Ascending aorta (tissue), 2 donors: ENCODE results near the gene GABRB1. TPM values are rescaled to one million over a fixed set of nuclear protein-coding genes. Genes with fewer than 3 reads are reported as not detected.

Experiments
- DNase-seq, 2 donors: peaks; one replicate each; pipeline ENCODE4 v3.0.0-alpha.2; 2019; ENCODE audit warnings: low spot score in 2 of 2
- H3K27ac ChIP-seq, 2 donors: fragments of 200-600 bp; sonication (generic); one replicate each; pipeline ENCODE4 v1.5.1; 2016 to 2017; ENCODE audit warnings: mild to moderate bottlenecking in 1 of 2
- H3K27me3 ChIP-seq: fragments of 200-600 bp; sonication (generic); one replicate; pipeline ENCODE4 v1.5.1; 2017
- H3K36me3 ChIP-seq, 2 donors: fragments of 200-600 bp; sonication (generic); one replicate each; pipeline ENCODE4 v1.5.1; 2016
- H3K4me1 ChIP-seq, 2 donors: fragments of 200-600 bp; sonication (generic); one replicate each; pipeline ENCODE4 v1.5.1; 2016 to 2017; ENCODE audit warnings: mild to moderate bottlenecking in 1 of 2
- H3K4me3 ChIP-seq, 2 donors: fragments of 200-600 bp; sonication (generic); one replicate each; pipeline ENCODE4 v1.5.1; 2016 to 2017; ENCODE audit warnings: mild to moderate bottlenecking in 1 of 2
- H3K9me3 ChIP-seq, 2 donors: fragments of 200-600 bp; sonication (generic); one replicate each; pipeline ENCODE4 v1.5.1; 2016
- CTCF ChIP-seq, 3 experiments: fragments of 200-600 bp in 2 of 3; fragments of 450-650 bp in 1 of 3; sonication (generic) in 2 of 3; IDR thresholded peaks; one replicate each; pipeline ENCODE4 v1.5.1; 2016 to 2019; ENCODE audit warnings: antibody characterized with exemption in 3 of 3, mild to moderate bottlenecking in 1 of 3, moderate library complexity in 1 of 3
- intact Hi-C: fragments of 100-400 bp; cut with DNase I; formaldehyde crosslinking; loops from one replicate; pipeline ENCODE4 v1.15.1; 2023
- total RNA-seq: library from RNA; depleted of rRNA; stranded (reverse); fragments of >200 nt; gene quantifications from one replicate; pipeline ENCODE4 v1.1.0, GENCODE V29; 2016

The GABRB1 gene
- total RNA-seq, 1 donor from 2014 or later, result 0.53 TPM

GRCh38 chr4:47349326-47349725 is 318.0 kb downstream of the GABRB1 start:
- H3K4me1 ChIP-seq, result no peaks in the 10 kb centered on the region
- intact Hi-C loops, result no loop called here
- no peak overlapping the region for H3K4me3 ChIP-seq

DNA sequence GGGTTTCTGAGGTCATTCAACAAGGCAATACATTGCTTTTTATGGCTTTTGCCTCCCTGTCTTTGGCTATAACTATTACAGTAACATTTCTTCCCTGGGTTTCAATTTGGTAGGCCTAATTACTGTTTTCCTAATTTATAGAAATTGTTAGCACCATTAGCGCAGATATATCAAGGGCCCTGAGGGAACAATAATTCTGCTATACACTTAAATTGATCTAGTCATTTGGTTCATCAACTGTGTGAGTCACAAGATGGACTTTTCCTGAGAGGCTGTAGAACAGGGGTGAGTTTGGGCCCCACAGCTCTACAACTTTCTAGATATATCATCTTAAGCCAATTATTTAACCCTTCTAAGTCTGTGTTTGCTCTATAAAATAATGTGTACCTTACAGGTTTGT is 324.2 kb downstream of the GABRB1 start:
- intact Hi-C loops, result no loop called here
- no peak for TF ChIP-seq CTCF (IDR thresholded peaks at IDR 0.05)
- H3K27ac ChIP-seq, result no peak overlapping the region
- no peaks in the 10 kb centered on the region for H3K4me1 ChIP-seq
- no peaks in the 10 kb centered on the region for H3K9me3 ChIP-seq
- H3K36me3 ChIP-seq, result no peaks in the 10 kb centered on the region
- DNase-seq, result no peak
- no peaks in the 10 kb centered on the region for H3K27me3 ChIP-seq
- H3K4me3 ChIP-seq, result no peak overlapping the region

More at GRCh38 chr4:47349326-47349725, 318.0 kb downstream of the GABRB1 start:
- no peak for DNase-seq
- Histone ChIP-seq H3K36me3 (no peaks in the 10 kb centered on the region), H3K27ac (no peak overlapping the region), H3K27me3 (no peaks in the 10 kb centered on the region), H3K9me3 (no peaks in the 10 kb centered on the region)
- TF ChIP-seq CTCF (IDR thresholded peaks at IDR 0.05), result no peak

DNA sequence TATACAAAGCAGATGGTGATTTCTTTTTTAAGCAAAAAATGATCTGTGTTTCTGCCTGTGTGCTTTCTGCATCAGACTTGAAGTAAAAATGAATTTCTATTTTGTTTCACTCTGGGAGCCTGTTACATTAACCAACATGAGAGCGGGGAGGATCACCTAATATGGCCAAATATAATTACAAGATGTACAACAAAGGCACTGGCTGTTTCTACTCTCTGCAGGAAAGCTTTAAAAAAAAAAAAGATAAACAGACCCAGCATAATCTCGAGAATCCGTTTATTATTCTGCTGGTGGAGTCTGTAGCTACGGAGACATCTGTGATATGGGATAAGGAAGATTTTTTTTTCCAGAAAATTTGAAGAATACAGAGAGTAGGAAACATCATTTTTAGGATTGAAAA is 328.5 kb downstream of the GABRB1 start:
- Histone ChIP-seq H3K9me3 (no peaks in the 10 kb centered on the region), H3K4me3 (no peak overlapping the region), H3K4me1 (no peaks in the 10 kb centered on the region), H3K36me3 (no peaks in the 10 kb centered on the region), H3K27me3 (no peaks in the 10 kb centered on the region), H3K27ac (no peak overlapping the region)
- intact Hi-C loops, result no loop called here
- DNase-seq, result no peak
- no peak for TF ChIP-seq CTCF (IDR thresholded peaks at IDR 0.05)

- H3K4me3 ChIP-seq, result no peak overlapping the region
- no peaks in the 10 kb centered on the region for H3K27me3 ChIP-seq
- H3K9me3 ChIP-seq, result no peaks in the 10 kb centered on the region
- H3K36me3 ChIP-seq, result no peaks in the 10 kb centered on the region
- DNase-seq, result no peak
- H3K4me1 ChIP-seq, result no peaks in the 10 kb centered on the region
- no peak for TF ChIP-seq CTCF (IDR thresholded peaks at IDR 0.05)
- H3K27ac ChIP-seq, result no peak overlapping the region
- intact Hi-C loops, result no loop called here
Observed at GRCh38 chr4:47367761-47368160, 336.4 kb downstream of the GABRB1 start.

DNA sequence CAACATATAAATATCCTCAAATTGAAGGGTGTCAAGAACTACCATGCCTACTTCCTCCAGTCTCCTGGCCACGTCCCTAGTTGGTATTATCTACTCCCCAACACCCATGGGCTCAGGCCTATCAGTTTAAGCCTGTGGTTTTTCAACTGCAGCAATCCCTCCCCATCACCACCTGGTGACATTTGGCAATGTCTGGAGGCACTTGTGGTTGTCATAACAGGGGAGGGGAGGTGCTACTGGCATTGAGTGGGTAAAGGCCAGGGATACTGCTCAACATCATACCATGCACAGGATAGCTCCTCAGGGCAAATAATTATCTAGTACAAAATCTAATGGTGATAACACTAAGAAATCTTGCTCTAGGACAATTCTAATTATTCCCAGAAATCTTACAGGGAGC is 336.8 kb downstream of the GABRB1 start:
- Histone ChIP-seq H3K4me3 (no peak overlapping the region), H3K9me3 (no peaks in the 10 kb centered on the region), H3K27me3 (no peaks in the 10 kb centered on the region), H3K36me3 (no peaks in the 10 kb centered on the region), H3K4me1 (no peaks in the 10 kb centered on the region), H3K27ac (no peak overlapping the region)
- intact Hi-C loops, result no loop called here
- no peak for TF ChIP-seq CTCF (IDR thresholded peaks at IDR 0.05)
- DNase-seq, result no peak

- no peaks in the 10 kb centered on the region for H3K27me3 ChIP-seq
- DNase-seq, result no peak
- TF ChIP-seq CTCF (IDR thresholded peaks at IDR 0.05), result no peak
- no peak overlapping the region for H3K4me3 ChIP-seq
- H3K9me3 ChIP-seq, result no peaks in the 10 kb centered on the region
- no peak overlapping the region for H3K27ac ChIP-seq
- H3K4me1 ChIP-seq, result no peaks in the 10 kb centered on the region
- intact Hi-C loops, result no loop called here
- H3K36me3 ChIP-seq, result no peaks in the 10 kb centered on the region
Observed at GRCh38 chr4:47372561-47372960, 341.2 kb downstream of the GABRB1 start.
